NCI-H1417 (cell line): ENCODE data around the gene NOC3L.
A peak's percentile ranks its signal among the peaks of the same experiment; 100 is the strongest.
"Not testable (repeated sequence)": the region's sequence is repeated elsewhere in the genome, so short reads cannot be mapped to it uniquely, and the experiment has no call there.

Experiments
- DNase-seq, 3 experiments: peaks; one replicate each; lab custom pipeline; 2025; lab: John Stamatoyannopoulos, UW

The NOC3L gene

GRCh38 chr10:94362360-94363250 is at the start of gene NOC3L:
TSS of gene NOC3L (minus strand) at chr10:94362939. CDS start at chr10:94362838, 101 bp downstream.
- DNase-seq, result peak; percentile 89 to 94 (median 94)

GRCh38 chr10:94412449-94412848 is 49.7 kb upstream of the NOC3L start:
- DNase-seq, result no peak

- no peak for DNase-seq
Observed at GRCh38 chr10:94411304-94411703, 48.6 kb upstream of the NOC3L start.

- DNase-seq, result no peak
Observed at GRCh38 chr10:94409021-94409657, 46.4 kb upstream of the NOC3L start.

- DNase-seq, result no peak
Observed at GRCh38 chr10:94407668-94408067, 44.9 kb upstream of the NOC3L start.

- no peak for DNase-seq
Observed at GRCh38 chr10:94405406-94405805, 42.7 kb upstream of the NOC3L start.

- DNase-seq, result peak; percentile 17 to 74 (median 72)
Observed at GRCh38 chr10:94403380-94404213, 40.9 kb upstream of the NOC3L start.

GRCh38 chr10:94402843-94403379 is 40.2 kb upstream of the NOC3L start:
- peak in 2 of 3 experiments; percentile 8 to 81 for DNase-seq

GRCh38 chr10:94402204-94402842 is 39.6 kb upstream of the NOC3L start, which contains the start of gene TBC1D12:
TSS of gene TBC1D12 (plus strand) at chr10:94402541. CDS start at chr10:94402614, 73 bp downstream.
- DNase-seq, result peak; percentile 90 to 95 (median 91)

GRCh38 chr10:94398762-94399161 is 36.0 kb upstream of the NOC3L start:
- no peak for DNase-seq

- no peak for DNase-seq
Observed at GRCh38 chr10:94397549-94398370, 35.0 kb upstream of the NOC3L start.

- DNase-seq, result not testable (repeated sequence)
Observed at GRCh38 chr10:94392117-94392516, 29.4 kb upstream of the NOC3L start.

- not testable (repeated sequence) for DNase-seq
Observed at GRCh38 chr10:94385733-94386132, 23.0 kb upstream of the NOC3L start.

- no peak for DNase-seq
Observed at GRCh38 chr10:94383530-94383929, 20.8 kb upstream of the NOC3L start.

GRCh38 chr10:94376865-94377264 is 14.1 kb upstream of the NOC3L start:
- DNase-seq, result no peak

- no peak for DNase-seq
Observed at GRCh38 chr10:94375374-94375773, 12.6 kb upstream of the NOC3L start.

- DNase-seq, result no peak
Observed at GRCh38 chr10:94370501-94370900, 7.8 kb upstream of the NOC3L start.

GRCh38 chr10:94366382-94366781 is 3.6 kb upstream of the NOC3L start:
- DNase-seq, result peak in 1 of 3 experiments; percentile 38

- DNase-seq, result no peak
Observed at GRCh38 chr10:94364482-94364881, 1.7 kb upstream of the NOC3L start.

GRCh38 chr10:94363251-94363565 is 469 bp upstream of the NOC3L start:
- no peak for DNase-seq
